AG04450 (cell line): ENCODE measurements around the gene SLIT3. TPM values are rescaled to one million over a fixed set of nuclear protein-coding genes. Genes with fewer than 3 reads are reported as not detected.

Experiments used
- CTCF ChIA-PET: fragments of 300-600, 350-600 bp; formaldehyde crosslinking; extraction: SDS; loops from one replicate; lab custom pipeline; 2022; ENCODE audit warnings: antibody characterized with exemption, inconsistent platforms; lab: Charles Lee
- POLR2A ChIA-PET: fragments of 350-600 bp; formaldehyde crosslinking; extraction: SDS; loops from one replicate; lab custom pipeline; 2021; ENCODE audit warnings: antibody characterized with exemption, inconsistent platforms; lab: Yijun Ruan, JAX
- DNase-seq: peaks from one replicate; pipeline ENCODE4 v3.0.0-alpha.2; 2011; ENCODE audit warnings: low read depth, low spot score
- H3K27ac ChIP-seq: one replicate; pipeline ENCODE4 v1.5.1; 2012; ENCODE audit warnings: low read depth, low read length, control low read depth
- H3K27me3 ChIP-seq: one replicate; pipeline ENCODE4 v1.6.0; 2012; ENCODE audit warnings: low read length; ENCODE audit not compliant: control insufficient read depth, insufficient read depth
- H3K4me3 ChIP-seq: 2 replicates; pipeline ENCODE4 v1.5.1; 2011; ENCODE audit warnings: mild to moderate bottlenecking, low read depth, low read length, control low read depth
- H3K9me3 ChIP-seq: 2 replicates; pipeline ENCODE4 v1.5.1; 2012; ENCODE audit warnings: low read length; ENCODE audit not compliant: control insufficient read depth, insufficient read depth
- polyA plus RNA-seq: library from polyadenylated mRNA; depleted of rRNA; stranded (reverse); fragments of >200 nt; gene quantifications from 2 replicates; pipeline ENCODE4 v1.2.3, GENCODE V29; 2011
- TF ChIP-seq, protein P1 (sequence below): IDR thresholded peaks from 2 replicates; pipeline ENCODE4 v1.5.1; 2011; ENCODE audit warnings: low read depth, low read length, control low read depth, inconsistent platforms

Gene SLIT3
- polyA plus RNA-seq, 1 experiment, result 0.26 TPM

DNA sequence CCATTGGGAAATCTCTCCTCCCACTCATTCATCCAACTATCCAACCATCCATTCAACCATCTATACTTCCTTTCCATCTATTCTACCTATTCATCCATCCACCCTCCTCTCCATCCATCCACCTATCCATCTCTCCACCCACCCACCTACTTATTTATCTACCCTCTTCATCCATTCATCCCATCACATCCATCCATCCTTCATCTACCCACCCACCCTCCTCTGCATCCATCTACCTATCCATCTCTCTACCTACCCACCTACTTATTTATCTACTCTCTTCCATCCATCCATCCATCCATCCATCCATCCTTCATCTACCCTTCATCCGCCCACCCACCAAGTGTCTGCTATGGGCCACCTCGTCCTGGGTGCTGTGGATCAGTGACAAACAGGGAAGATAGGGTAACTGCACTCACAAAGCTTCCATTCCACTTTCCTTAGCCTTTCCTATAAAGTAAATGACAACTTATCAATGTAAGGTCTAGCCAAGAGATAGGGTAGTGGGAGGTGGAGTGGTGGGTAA lies 625.0 kb downstream of the SLIT3 start:
- Histone ChIP-seq H3K4me3 (no peak overlapping the region), H3K27ac (no peak overlapping the region), H3K9me3 (no peaks in the 10 kb centered on the region), H3K27me3 (no peaks in the 10 kb centered on the region)
- TF ChIP-seq, protein P1, sequence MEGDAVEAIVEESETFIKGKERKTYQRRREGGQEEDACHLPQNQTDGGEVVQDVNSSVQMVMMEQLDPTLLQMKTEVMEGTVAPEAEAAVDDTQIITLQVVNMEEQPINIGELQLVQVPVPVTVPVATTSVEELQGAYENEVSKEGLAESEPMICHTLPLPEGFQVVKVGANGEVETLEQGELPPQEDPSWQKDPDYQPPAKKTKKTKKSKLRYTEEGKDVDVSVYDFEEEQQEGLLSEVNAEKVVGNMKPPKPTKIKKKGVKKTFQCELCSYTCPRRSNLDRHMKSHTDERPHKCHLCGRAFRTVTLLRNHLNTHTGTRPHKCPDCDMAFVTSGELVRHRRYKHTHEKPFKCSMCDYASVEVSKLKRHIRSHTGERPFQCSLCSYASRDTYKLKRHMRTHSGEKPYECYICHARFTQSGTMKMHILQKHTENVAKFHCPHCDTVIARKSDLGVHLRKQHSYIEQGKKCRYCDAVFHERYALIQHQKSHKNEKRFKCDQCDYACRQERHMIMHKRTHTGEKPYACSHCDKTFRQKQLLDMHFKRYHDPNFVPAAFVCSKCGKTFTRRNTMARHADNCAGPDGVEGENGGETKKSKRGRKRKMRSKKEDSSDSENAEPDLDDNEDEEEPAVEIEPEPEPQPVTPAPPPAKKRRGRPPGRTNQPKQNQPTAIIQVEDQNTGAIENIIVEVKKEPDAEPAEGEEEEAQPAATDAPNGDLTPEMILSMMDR, result no peak
- DNase-seq, result no peak
- POLR2A ChIA-PET, result no interaction called here
- CTCF ChIA-PET, result interaction anchor here (1.0 kb wide), 1 partner anchor 312 kb away, joined by 3 read pairs; no protein-coding TSS in a partner anchor

DNA sequence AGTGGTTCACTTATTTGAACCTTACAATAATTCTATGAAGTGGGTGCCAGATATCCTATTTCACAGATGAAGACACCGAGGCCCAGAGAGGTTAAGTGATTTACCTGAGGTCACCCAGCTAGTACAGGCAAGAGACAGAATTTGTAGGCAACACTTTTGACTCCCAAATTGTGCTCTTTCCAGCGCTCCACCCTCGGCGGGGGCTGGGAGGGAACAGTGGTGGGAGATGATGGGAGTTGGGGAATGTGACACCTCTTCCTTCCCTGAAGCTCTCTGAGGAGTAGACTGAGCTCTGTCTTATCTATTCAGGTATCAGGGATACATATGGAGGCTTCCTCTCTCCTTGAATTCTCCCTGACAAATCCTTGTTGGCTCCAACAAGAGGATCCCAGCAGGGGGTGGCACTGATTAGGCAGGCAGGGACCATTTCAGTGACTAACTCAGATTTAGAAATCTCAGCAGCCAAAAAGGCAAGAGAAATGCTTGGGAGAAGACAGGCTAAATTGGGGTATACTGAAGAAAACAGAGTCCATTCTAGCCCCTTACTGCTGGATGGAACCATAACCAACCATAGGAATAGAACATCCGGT lies 626.0 kb downstream of the SLIT3 start:
- DNase-seq, result no peak
- Histone ChIP-seq H3K9me3 (no peaks in the 10 kb centered on the region), H3K27me3 (no peaks in the 10 kb centered on the region), H3K27ac (no peak overlapping the region), H3K4me3 (no peak overlapping the region)
- TF ChIP-seq, protein P1, result no peak
- POLR2A ChIA-PET, result no interaction called here
- CTCF ChIA-PET, result interaction anchor here (0.6 kb wide), 1 partner anchor 62 kb away, joined by 8 read pairs; no protein-coding TSS in a partner anchor

DNA sequence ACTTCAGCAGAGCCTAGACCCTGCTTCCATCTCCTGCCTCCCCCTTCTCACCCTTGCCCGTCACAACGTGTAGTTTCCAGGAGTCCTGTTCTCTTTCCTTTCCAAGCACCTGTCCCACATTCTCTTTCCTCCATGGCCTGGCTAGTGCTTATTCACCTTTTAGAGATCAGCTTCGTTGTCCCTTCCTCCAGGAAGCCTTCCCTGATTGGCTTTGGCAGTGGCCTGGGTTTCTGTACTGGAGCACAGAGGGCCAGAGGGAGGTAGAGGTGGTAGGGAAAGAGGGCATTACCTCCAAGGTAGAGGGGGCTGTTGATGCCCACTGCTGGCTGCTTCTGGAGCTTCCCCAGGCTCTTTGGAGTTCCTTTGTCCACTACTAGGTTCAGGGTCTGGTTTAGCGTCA lies 628.1 kb downstream of the SLIT3 start:
- DNase-seq, result no peak
- Histone ChIP-seq H3K27ac (no peak overlapping the region), H3K4me3 (no peak overlapping the region), H3K9me3 (no peaks in the 10 kb centered on the region), H3K27me3 (no peaks in the 10 kb centered on the region)
- ChIA-PET POLR2A (no interaction called here), CTCF (no interaction called here)
- TF ChIP-seq, protein P1, result no peak

DNA sequence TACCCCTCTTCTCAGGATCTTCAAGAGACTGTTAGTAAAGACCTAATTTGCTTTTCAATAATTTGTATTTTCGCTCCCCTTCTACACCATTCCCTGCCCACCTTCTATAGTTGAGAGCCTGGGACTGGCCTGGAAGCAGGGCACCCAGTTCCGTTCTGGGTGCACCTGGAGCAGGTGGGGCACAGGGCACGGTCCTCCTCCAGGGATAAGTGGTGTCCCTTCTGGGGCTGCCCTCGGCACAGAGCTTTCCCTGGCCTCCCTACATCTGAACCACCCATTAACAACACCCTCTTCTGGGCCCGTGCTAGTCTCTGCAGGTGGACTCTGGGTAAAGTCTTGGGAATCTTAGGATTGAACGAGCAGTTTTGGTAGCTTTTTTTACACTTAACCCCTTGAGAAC lies 628.9 kb downstream of the SLIT3 start:
- TF ChIP-seq, protein P1, result no peak
- CTCF ChIA-PET, result no interaction called here

DNA sequence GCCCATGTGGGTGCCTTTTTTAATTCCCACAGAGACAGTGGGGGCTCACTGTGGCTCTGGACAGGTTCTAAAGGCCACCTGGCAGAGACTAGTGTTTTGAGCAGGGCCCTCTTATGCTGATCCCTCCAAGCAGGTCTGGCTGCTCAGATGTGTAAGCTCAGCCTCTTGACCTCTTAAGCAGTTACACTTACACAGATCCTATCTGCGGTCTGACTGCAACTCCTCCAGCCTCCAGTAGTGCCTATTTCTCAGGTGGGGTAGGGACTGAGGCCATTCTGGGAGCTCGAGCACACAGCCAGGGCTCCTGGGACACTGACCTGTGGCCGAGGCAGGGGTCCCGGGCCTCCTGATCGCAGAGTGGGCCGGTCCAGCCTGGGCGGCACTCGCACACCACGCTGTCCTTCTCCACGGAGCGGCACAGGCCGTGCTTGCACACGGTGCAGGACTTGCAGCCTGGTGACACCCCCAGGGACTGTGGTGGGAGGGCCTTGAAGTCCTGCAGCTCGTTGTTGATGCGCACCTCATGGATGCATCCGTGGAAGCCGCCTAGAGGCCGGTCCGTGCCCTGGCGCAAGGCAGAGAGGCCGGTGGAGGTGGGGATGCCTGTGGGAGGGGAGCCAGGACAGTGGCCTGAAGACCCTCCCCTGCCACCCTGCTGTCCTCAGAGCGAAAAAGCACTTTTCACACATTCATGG lies 629.9 kb downstream of the SLIT3 start:
- no peaks in the 10 kb centered on the region for H3K27me3 ChIP-seq
- TF ChIP-seq, protein P1, result no peak
- CTCF ChIA-PET, result no interaction called here
- no peak for DNase-seq
- POLR2A ChIA-PET, result no interaction called here
- no peak overlapping the region for H3K4me3 ChIP-seq
- H3K27ac ChIP-seq, result no peak overlapping the region
- no peaks in the 10 kb centered on the region for H3K9me3 ChIP-seq

More for the DNA sequence above, 628.9 kb downstream of the SLIT3 start:
- Histone ChIP-seq H3K27me3 (no peaks in the 10 kb centered on the region), H3K4me3 (no peak overlapping the region), H3K27ac (no peak overlapping the region), H3K9me3 (no peaks in the 10 kb centered on the region)
- DNase-seq, result no peak
- POLR2A ChIA-PET, result no interaction called here
